ENCODE results near the gene ATG101.
"Not testable (repeated sequence)": the region's sequence is repeated elsewhere in the genome, so short reads cannot be mapped to it uniquely, and the experiment has no call there.

- not testable (repeated sequence) for TF ChIP-seq CTCF (IDR thresholded peaks at IDR 0.05; ENCODE audit: low read depth, low read length, poor library complexity, severe bottlenecking); EZH2phosphoT487 (IDR thresholded peaks at IDR 0.05; ENCODE audit: borderline replicate concordance, low read length)
Observed at GRCh38 chr12:52117806-52118475, 48.2 kb downstream of the ATG101 start.
